ENCODE data around the gene CREB1. TPM values are rescaled to one million over a fixed set of nuclear protein-coding genes. Genes with fewer than 3 reads are reported as not detected.

CREB1 gene
- total and polyA plus RNA-seq, 10 of the 15 experiments (the other 5 are each of a cell fraction or from before 2014, with no cell fraction given) = 13.4 to 76.9 (median 39.5) TPM

DNA sequence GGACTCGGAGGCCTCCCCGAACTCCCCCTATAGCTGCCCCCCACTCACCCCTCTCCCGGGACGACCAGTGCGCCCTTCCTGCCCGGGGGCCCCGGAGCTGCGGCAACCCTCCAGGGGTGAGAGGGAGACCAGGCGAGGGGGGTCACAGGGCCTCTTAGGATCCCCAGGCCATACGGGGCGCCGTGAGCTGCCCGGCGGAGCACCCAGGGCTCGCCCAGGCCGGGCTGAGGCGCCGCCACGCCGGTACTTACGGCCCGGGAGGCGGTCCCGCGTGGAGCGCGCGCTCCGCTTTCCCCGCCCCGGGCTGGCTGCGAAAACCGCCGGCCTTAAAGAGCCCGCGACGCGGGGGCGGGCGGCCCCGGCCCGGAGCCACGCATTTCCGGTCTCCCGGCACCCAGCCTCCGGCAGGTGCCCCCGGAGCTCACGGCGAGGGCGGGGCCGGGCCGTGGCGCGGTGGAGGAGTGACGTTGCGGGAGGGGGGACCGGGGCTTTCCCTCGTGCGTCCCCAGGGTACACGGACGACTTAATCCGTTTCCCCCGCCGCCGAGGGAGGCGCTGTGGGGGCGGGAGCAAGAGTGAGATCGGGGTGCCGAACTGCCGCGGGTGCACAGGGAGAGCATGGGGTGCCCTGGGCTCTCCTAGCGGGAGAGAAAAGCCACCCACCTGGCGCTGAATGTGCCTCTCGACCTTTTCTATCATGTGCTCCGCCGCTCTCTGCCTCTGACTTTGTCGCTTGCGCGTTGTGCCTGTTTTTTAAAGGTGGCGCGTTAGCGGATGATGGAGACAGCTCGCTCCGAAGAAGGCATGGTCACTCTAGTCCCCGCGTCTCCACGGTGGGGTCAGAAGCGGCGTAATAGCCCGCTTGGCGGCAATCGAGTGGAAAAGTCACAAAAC lies 95.5 kb downstream of the CREB1 start, which contains the start of gene METTL21A (continued):
- TF ChIP-seq, protein P1, sequence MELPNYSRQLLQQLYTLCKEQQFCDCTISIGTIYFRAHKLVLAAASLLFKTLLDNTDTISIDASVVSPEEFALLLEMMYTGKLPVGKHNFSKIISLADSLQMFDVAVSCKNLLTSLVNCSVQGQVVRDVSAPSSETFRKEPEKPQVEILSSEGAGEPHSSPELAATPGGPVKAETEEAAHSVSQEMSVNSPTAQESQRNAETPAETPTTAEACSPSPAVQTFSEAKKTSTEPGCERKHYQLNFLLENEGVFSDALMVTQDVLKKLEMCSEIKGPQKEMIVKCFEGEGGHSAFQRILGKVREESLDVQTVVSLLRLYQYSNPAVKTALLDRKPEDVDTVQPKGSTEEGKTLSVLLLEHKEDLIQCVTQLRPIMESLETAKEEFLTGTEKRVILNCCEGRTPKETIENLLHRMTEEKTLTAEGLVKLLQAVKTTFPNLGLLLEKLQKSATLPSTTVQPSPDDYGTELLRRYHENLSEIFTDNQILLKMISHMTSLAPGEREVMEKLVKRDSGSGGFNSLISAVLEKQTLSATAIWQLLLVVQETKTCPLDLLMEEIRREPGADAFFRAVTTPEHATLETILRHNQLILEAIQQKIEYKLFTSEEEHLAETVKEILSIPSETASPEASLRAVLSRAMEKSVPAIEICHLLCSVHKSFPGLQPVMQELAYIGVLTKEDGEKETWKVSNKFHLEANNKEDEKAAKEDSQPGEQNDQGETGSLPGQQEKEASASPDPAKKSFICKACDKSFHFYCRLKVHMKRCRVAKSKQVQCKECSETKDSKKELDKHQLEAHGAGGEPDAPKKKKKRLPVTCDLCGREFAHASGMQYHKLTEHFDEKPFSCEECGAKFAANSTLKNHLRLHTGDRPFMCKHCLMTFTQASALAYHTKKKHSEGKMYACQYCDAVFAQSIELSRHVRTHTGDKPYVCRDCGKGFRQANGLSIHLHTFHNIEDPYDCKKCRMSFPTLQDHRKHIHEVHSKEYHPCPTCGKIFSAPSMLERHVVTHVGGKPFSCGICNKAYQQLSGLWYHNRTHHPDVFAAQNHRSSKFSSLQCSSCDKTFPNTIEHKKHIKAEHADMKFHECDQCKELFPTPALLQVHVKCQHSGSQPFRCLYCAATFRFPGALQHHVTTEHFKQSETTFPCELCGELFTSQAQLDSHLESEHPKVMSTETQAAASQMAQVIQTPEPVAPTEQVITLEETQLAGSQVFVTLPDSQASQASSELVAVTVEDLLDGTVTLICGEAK (IDR thresholded peaks at IDR 0.05; ENCODE audit: borderline replicate concordance) = no peak
- peak; percentile 54; the same call in 1 of the 2 replicates for TF ChIP-seq NR2C1 (IDR thresholded peaks at IDR 0.05)
- peak; percentile 18; the same call in 1 of the 2 replicates for TF ChIP-seq RAD51 (IDR thresholded peaks at IDR 0.05)
- TF ChIP-seq NR2F1 (conservative IDR thresholded peaks at IDR 0.05) = peak; percentile 82
- TF ChIP-seq DPF2 (IDR thresholded peaks at IDR 0.05) = peak; percentile 94
- TF ChIP-seq, protein P2, sequence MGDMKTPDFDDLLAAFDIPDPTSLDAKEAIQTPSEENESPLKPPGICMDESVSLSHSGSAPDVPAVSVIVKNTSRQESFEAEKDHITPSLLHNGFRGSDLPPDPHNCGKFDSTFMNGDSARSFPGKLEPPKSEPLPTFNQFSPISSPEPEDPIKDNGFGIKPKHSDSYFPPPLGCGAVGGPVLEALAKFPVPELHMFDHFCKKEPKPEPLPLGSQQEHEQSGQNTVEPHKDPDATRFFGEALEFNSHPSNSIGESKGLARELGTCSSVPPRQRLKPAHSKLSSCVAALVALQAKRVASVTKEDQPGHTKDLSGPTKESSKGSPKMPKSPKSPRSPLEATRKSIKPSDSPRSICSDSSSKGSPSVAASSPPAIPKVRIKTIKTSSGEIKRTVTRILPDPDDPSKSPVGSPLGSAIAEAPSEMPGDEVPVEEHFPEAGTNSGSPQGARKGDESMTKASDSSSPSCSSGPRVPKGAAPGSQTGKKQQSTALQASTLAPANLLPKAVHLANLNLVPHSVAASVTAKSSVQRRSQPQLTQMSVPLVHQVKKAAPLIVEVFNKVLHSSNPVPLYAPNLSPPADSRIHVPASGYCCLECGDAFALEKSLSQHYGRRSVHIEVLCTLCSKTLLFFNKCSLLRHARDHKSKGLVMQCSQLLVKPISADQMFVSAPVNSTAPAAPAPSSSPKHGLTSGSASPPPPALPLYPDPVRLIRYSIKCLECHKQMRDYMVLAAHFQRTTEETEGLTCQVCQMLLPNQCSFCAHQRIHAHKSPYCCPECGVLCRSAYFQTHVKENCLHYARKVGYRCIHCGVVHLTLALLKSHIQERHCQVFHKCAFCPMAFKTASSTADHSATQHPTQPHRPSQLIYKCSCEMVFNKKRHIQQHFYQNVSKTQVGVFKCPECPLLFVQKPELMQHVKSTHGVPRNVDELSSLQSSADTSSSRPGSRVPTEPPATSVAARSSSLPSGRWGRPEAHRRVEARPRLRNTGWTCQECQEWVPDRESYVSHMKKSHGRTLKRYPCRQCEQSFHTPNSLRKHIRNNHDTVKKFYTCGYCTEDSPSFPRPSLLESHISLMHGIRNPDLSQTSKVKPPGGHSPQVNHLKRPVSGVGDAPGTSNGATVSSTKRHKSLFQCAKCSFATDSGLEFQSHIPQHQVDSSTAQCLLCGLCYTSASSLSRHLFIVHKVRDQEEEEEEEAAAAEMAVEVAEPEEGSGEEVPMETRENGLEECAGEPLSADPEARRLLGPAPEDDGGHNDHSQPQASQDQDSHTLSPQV (IDR thresholded peaks at IDR 0.05) = peak; percentile 81; the same call in 1 of the 2 replicates
- TF ChIP-seq EED (IDR thresholded peaks at IDR 0.05; ENCODE audit: low read depth) = no peak; the same call in 1 of the 2 replicates
- TF ChIP-seq RCOR1 (conservative IDR thresholded peaks at IDR 0.05; ENCODE audit: low read depth, low read length) = no peak
- TF ChIP-seq PAX8 (IDR thresholded peaks at IDR 0.05) = no peak
- peak; percentile 69; the same call in 1 of the 2 replicates for TF ChIP-seq MEF2A (IDR thresholded peaks at IDR 0.05; ENCODE audit: insufficient read depth, low read depth, low read length)
- peak; percentile 96 for TF ChIP-seq NBN (IDR thresholded peaks at IDR 0.05)
- no peak for TF ChIP-seq ZNF622 (IDR thresholded peaks at IDR 0.05)
- TF ChIP-seq POLR2A (IDR thresholded peaks at IDR 0.05; ENCODE audit: low read depth, low read length) = peak; percentile 89
- TF ChIP-seq, protein P3, sequence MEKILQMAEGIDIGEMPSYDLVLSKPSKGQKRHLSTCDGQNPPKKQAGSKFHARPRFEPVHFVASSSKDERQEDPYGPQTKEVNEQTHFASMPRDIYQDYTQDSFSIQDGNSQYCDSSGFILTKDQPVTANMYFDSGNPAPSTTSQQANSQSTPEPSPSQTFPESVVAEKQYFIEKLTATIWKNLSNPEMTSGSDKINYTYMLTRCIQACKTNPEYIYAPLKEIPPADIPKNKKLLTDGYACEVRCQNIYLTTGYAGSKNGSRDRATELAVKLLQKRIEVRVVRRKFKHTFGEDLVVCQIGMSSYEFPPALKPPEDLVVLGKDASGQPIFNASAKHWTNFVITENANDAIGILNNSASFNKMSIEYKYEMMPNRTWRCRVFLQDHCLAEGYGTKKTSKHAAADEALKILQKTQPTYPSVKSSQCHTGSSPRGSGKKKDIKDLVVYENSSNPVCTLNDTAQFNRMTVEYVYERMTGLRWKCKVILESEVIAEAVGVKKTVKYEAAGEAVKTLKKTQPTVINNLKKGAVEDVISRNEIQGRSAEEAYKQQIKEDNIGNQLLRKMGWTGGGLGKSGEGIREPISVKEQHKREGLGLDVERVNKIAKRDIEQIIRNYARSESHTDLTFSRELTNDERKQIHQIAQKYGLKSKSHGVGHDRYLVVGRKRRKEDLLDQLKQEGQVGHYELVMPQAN (conservative IDR thresholded peaks at IDR 0.05) = peak; percentile 37
- no peak for TF ChIP-seq JUND (IDR thresholded peaks at IDR 0.05; ENCODE audit: low read depth, low read length)
- TF ChIP-seq ETV6 (conservative IDR thresholded peaks at IDR 0.05 in 1 of 2, IDR thresholded peaks at IDR 0.05 in 1 of 2; ENCODE audit: borderline replicate concordance in 1 of 2, low read depth in 1 of 2) = no peak; a peak in 1 of 4 replicates
- no peak for TF ChIP-seq SMAD1 (IDR thresholded peaks at IDR 0.05; ENCODE audit: low read depth, partially characterized antibody)
- TF ChIP-seq SP1 (IDR thresholded peaks at IDR 0.05; ENCODE audit: low read depth, low read length) = no peak
- peak; percentile 66; the same call in 1 of the 2 replicates for TF ChIP-seq GABPA (IDR thresholded peaks at IDR 0.05; ENCODE audit: low read depth)
- no peak; the same call in 1 of the 2 replicates for TF ChIP-seq ZNF24 (IDR thresholded peaks at IDR 0.05)
- TF ChIP-seq FOS (IDR thresholded peaks at IDR 0.05; ENCODE audit: borderline replicate concordance, extremely low read depth, insufficient read length) = no peak
